Ovary (tissue), 3 donors: ENCODE results near the gene OTULIN.

Source experiments
- POLR2A ChIP-seq: fragments of 450-650 bp; IDR thresholded peaks from one replicate; pipeline ENCODE4 v1.6.1; 2017; ENCODE audit warnings: antibody characterized with exemption, mild to moderate bottlenecking, moderate library complexity
- TF ChIP-seq, protein P1 (sequence below), 3 donors: fragments of 450-650 bp in 2 of 3; fragments of 200-600 bp in 1 of 3; IDR thresholded peaks; one replicate each; pipeline versions ENCODE4 v1.5.1 to v1.8.0; 2016 to 2022; ENCODE audit warnings: antibody characterized with exemption in 3 of 3, mild to moderate bottlenecking in 1 of 3
- donor health status: DM: no; HTN: no; CAD: no.

DNA sequence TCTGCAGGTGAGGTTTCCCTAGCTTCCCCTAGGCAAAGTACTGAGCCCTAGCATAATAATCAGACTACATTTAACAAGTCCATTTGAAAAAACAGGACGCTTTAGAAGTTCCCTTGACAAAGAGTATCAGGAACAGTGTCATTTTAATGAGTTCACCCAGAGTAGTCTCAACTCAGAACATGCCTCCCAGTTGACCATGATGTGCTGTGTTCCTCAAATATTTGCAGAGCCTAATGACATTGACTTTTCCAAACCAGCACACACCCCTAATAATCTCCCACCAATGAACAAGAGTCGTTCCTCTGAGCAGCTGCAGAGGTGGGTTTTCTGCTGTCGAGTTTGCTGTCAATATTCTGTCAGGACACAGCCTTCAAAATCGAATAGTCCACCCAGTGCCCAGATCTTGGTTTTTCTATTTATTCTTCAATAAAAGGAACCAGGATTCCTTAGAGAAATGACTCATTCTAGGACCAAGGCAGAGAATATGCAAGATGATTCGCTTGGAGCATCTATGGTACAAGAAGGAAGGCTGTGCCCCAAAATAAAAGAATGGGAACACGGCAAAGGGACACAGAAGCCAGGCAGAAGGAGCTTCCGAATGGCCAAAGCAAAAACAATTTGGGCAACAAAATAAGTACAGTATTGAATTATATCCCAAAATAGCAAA is 57.6 kb downstream of the OTULIN start:
- TF ChIP-seq, protein P1, sequence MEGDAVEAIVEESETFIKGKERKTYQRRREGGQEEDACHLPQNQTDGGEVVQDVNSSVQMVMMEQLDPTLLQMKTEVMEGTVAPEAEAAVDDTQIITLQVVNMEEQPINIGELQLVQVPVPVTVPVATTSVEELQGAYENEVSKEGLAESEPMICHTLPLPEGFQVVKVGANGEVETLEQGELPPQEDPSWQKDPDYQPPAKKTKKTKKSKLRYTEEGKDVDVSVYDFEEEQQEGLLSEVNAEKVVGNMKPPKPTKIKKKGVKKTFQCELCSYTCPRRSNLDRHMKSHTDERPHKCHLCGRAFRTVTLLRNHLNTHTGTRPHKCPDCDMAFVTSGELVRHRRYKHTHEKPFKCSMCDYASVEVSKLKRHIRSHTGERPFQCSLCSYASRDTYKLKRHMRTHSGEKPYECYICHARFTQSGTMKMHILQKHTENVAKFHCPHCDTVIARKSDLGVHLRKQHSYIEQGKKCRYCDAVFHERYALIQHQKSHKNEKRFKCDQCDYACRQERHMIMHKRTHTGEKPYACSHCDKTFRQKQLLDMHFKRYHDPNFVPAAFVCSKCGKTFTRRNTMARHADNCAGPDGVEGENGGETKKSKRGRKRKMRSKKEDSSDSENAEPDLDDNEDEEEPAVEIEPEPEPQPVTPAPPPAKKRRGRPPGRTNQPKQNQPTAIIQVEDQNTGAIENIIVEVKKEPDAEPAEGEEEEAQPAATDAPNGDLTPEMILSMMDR (IDR thresholded peaks at IDR 0.05) = no peak
- no peak for TF ChIP-seq POLR2A
